ENCODE measurements around the gene RRBP1. TPM values are rescaled to one million over a fixed set of nuclear protein-coding genes. Genes with fewer than 3 reads are reported as not detected.

The RRBP1 gene
- total and polyA plus RNA-seq, 2 experiments from 2014 or later, result 193 to 242 TPM

DNA sequence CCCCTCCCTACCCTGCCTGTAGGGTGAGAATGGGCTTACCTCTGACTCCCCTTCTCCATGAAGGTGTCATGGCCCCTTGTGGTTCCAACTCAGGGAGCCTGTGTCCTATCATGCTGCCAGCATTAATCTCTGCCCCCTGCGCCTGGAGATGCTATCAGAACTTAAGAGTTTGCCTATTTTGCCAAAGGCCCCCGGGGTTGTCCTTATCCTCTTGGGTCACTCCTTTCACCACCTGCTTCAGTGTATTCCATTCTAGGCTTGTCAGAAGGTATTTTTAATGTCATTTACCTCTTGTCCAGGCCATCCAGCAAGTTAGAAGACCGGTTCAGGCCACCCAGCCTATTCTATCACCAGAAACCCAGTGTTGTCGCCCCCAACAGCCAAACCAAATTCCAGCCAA lies 10.5 kb downstream of the RRBP1 start:
- Histone ChIP-seq H3K27ac (no peak overlapping the region), H3K27me3 (no peaks in the 10 kb centered on the region)
- 74% methylated on average over 4 of the region's 4 CpGs for WGBS (ENCODE audit: low lambda C conversion rate, missing lambda C conversion rate)

DNA sequence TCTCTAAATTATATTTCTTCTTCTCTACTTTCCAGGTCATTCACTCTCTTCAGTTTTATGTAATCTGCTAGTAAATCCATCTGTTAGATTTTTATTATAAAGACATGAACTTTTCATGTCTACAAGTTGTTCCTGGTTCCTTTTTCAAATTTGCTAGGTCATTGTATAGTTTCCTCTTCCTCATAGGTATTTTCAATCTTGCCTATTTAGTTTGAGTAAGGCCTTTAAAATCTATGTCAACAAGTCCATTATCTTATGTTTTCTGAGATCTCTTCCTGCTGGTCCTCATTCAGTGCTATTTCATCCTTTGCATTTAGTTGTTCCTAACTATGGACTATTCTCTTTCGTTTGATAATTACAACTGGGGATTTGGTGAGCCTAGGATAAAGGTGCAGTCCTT lies 11.0 kb downstream of the RRBP1 start:
- Histone ChIP-seq H3K79me2 (peaks cover 100% of the 10 kb centered on the region), H2AFZ (no peak overlapping the region), H3K9me2 (replicated peaks; ENCODE audit: insufficient read depth) (no peaks in the 10 kb centered on the region), H3K9me3 (ENCODE audit: low read depth) (no peaks in the 10 kb centered on the region), H3K4me2 (no peak overlapping the region), H3K4me3 (no peak overlapping the region), H3K27ac (no peak overlapping the region), H3K4me1 (ENCODE audit: insufficient read depth) (peaks cover 13% of the 10 kb centered on the region), H3K36me3 (replicated peaks; ENCODE audit: insufficient read depth, low read depth) (no peaks in the 10 kb centered on the region), H3K27me3 (no peaks in the 10 kb centered on the region), H4K20me1 (ENCODE audit: insufficient read depth, poor library complexity, severe bottlenecking) (peaks cover 99% of the 10 kb centered on the region)
- WGBS (ENCODE audit: low lambda C conversion rate, missing lambda C conversion rate), result 74% methylated on average over 1 of the region's 1 CpG
- TF ChIP-seq, protein P1, sequence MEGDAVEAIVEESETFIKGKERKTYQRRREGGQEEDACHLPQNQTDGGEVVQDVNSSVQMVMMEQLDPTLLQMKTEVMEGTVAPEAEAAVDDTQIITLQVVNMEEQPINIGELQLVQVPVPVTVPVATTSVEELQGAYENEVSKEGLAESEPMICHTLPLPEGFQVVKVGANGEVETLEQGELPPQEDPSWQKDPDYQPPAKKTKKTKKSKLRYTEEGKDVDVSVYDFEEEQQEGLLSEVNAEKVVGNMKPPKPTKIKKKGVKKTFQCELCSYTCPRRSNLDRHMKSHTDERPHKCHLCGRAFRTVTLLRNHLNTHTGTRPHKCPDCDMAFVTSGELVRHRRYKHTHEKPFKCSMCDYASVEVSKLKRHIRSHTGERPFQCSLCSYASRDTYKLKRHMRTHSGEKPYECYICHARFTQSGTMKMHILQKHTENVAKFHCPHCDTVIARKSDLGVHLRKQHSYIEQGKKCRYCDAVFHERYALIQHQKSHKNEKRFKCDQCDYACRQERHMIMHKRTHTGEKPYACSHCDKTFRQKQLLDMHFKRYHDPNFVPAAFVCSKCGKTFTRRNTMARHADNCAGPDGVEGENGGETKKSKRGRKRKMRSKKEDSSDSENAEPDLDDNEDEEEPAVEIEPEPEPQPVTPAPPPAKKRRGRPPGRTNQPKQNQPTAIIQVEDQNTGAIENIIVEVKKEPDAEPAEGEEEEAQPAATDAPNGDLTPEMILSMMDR (IDR thresholded peaks at IDR 0.05; ENCODE audit: poor library complexity), result no peak
- no peak for TF ChIP-seq EZH2 (IDR thresholded peaks at IDR 0.05; ENCODE audit: borderline replicate concordance)
- no peak for TF ChIP-seq EZH2phosphoT487 (IDR thresholded peaks at IDR 0.05; ENCODE audit: low read depth, severe bottlenecking, unreplicated experiment)
- DNase-seq (ENCODE audit: low spot score), result no peak

More for the DNA sequence above, 10.5 kb downstream of the RRBP1 start:
- Histone ChIP-seq H2AFZ (no peak overlapping the region), H4K20me1 (ENCODE audit: insufficient read depth, poor library complexity, severe bottlenecking) (peaks cover 99% of the 10 kb centered on the region), H3K4me3 (no peak overlapping the region), H3K4me1 (ENCODE audit: insufficient read depth) (peaks cover 17% of the 10 kb centered on the region), H3K36me3 (replicated peaks; ENCODE audit: insufficient read depth, low read depth) (no peaks in the 10 kb centered on the region), H3K4me2 (no peak overlapping the region), H3K9me3 (ENCODE audit: low read depth) (no peaks in the 10 kb centered on the region), H3K9me2 (replicated peaks; ENCODE audit: insufficient read depth) (no peaks in the 10 kb centered on the region), H3K79me2 (peaks cover 100% of the 10 kb centered on the region)
- TF ChIP-seq EZH2 (IDR thresholded peaks at IDR 0.05; ENCODE audit: borderline replicate concordance) (no peak), EZH2phosphoT487 (IDR thresholded peaks at IDR 0.05; ENCODE audit: low read depth, severe bottlenecking, unreplicated experiment) (no peak)
- TF ChIP-seq, protein P1 (IDR thresholded peaks at IDR 0.05; ENCODE audit: poor library complexity), result no peak
- no peak for DNase-seq (ENCODE audit: low spot score)

DNA sequence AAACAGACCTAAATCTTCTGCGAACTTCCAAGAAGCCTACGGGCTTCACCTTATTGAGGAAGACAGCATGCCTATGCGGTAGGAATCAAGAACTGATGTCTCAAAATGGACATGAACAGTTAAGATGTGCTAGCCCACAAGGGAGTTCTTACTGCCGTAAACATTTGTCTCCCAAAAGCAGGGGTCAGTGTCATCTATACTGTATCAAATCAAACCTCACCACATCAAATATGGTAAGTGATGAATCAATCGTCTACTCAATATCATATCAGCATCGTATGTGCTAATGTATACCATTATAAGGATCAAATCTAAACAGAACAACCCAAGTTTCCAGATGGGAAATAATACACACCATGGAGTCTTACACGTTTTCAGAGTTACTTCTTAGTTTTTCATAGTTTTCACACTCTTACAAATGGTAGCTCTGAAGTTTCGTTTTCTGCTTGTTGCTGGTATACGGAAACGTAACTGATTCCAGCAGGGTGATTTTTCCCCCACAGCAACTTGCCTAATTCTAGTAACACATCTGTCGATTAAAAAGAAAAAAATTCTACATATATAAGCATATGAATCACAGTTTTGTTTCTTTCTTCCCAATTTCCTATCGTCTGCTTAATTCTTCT lies 12.6 kb downstream of the RRBP1 start:
- DNase-seq (ENCODE audit: low spot score), result no peak
- no peaks in the 10 kb centered on the region for H3K27me3 ChIP-seq
- TF ChIP-seq, protein P1 (IDR thresholded peaks at IDR 0.05; ENCODE audit: poor library complexity), result no peak
- no peak for TF ChIP-seq EZH2 (IDR thresholded peaks at IDR 0.05; ENCODE audit: borderline replicate concordance)
- no peak for TF ChIP-seq EZH2phosphoT487 (IDR thresholded peaks at IDR 0.05; ENCODE audit: low read depth, severe bottlenecking, unreplicated experiment)
- no peaks in the 10 kb centered on the region for H3K9me2 ChIP-seq (replicated peaks; ENCODE audit: insufficient read depth)
- H3K27ac ChIP-seq, result no peak overlapping the region
- WGBS (ENCODE audit: low lambda C conversion rate, missing lambda C conversion rate), result 94% methylated on average over 12 of the region's 12 CpGs
- H4K20me1 ChIP-seq (ENCODE audit: insufficient read depth, poor library complexity, severe bottlenecking), result peaks cover 99% of the 10 kb centered on the region
- peaks cover 100% of the 10 kb centered on the region for H3K79me2 ChIP-seq
- H3K4me3 ChIP-seq, result no peak overlapping the region
- no peaks in the 10 kb centered on the region for H3K9me3 ChIP-seq (ENCODE audit: low read depth)
- H2AFZ ChIP-seq, result no peak overlapping the region
- H3K36me3 ChIP-seq (replicated peaks; ENCODE audit: insufficient read depth, low read depth), result no peaks in the 10 kb centered on the region
- no peak overlapping the region for H3K4me2 ChIP-seq
- no peaks in the 10 kb centered on the region for H3K4me1 ChIP-seq (ENCODE audit: insufficient read depth)

All from hepatocyte (in vitro differentiated cells).